Gastrocnemius medialis (tissue), 4 donors: ENCODE measurements around the gene CMAS. TPM values are rescaled to one million over a fixed set of nuclear protein-coding genes. Genes with fewer than 3 reads are reported as not detected.
"Not testable (repeated sequence)": the region's sequence is repeated elsewhere in the genome, so short reads cannot be mapped to it uniquely, and the experiment has no call there.

ENCODE experiments used
- ATAC-seq, 2 donors: fragments of 150-250 bp; one replicate each; pipeline ENCODE4 v1.9.1; 2016
- DNase-seq, 2 donors: peaks; one replicate each; pipeline ENCODE4 v3.0.0-alpha.2; 2019
- H3K27ac ChIP-seq, 4 donors: fragments of 200-600 bp; sonication (generic); 1 replicate in 1 of 4; 2 replicates in 3 of 4; pipeline ENCODE4 v1.5.1; 2016 to 2018; ENCODE audit warnings: mild to moderate bottlenecking in 2 of 4, moderate library complexity in 1 of 4
- H3K27me3 ChIP-seq, 3 donors: fragments of 200-600 bp; sonication (generic) in 2 of 3; 1 replicate in 1 of 3; 2 replicates in 2 of 3; pipeline versions ENCODE4 v1.5.1 to v1.6.0; 2016 to 2019; ENCODE audit warnings: mild to moderate bottlenecking in 1 of 3, moderate library complexity in 1 of 3
- H3K36me3 ChIP-seq, 2 donors: fragments of 200-600 bp; sonication (generic) in 1 of 2; one replicate each; pipeline ENCODE4 v1.5.1; 2017 to 2018
- H3K4me1 ChIP-seq, 2 donors: fragments of 200-600 bp; sonication (generic) in 1 of 2; one replicate each; pipeline ENCODE4 v1.5.1; 2016 to 2017; ENCODE audit warnings: mild to moderate bottlenecking in 2 of 2
- H3K4me3 ChIP-seq, 4 donors: fragments of 200-600 bp; sonication (generic) in 3 of 4; 1 replicate in 1 of 4; 2 replicates in 3 of 4; pipeline ENCODE4 v1.5.1; 2016 to 2019; ENCODE audit warnings: mild to moderate bottlenecking in 2 of 4
- H3K9me3 ChIP-seq, 3 donors: fragments of 200-600 bp; sonication (generic) in 2 of 3; 1 replicate in 1 of 3; 2 replicates in 2 of 3; pipeline ENCODE4 v1.5.1; 2016 to 2019
- CTCF ChIP-seq, 5 experiments: fragments of 450-650 bp in 3 of 5; fragments of 200-600 bp in 2 of 5; sonication (generic) in 2 of 5; IDR thresholded peaks in 4 of 5; conservative IDR thresholded peaks in 1 of 5; 1 replicate in 4 of 5; 2 replicates in 1 of 5; pipeline ENCODE4 v1.5.1; 2016 to 2019; ENCODE audit warnings: antibody characterized with exemption in 5 of 5, mild to moderate bottlenecking in 3 of 5, moderate library complexity in 3 of 5
- POLR2A ChIP-seq, 2 donors: fragments of 450-650 bp; IDR thresholded peaks; one replicate each; pipeline ENCODE4 v1.6.1; 2017; ENCODE audit warnings: antibody characterized with exemption in 2 of 2, mild to moderate bottlenecking in 2 of 2, moderate library complexity in 2 of 2
- in situ Hi-C, 4 donors: fragments of 200-750 bp; cut with MboI; loops; one replicate each; pipeline versions ENCODE4 v1.15.0 to v1.8.0; 2017; ENCODE audit warnings: low sequenced_read_pairs in 4 of 4
- intact Hi-C: fragments of 100-400 bp; cut with DNase I; formaldehyde crosslinking; loops from one replicate; pipeline ENCODE4 v1.15.1; 2023; ENCODE audit warnings: low total_unique reads
- total RNA-seq, 4 donors: library from RNA; depleted of rRNA; stranded (reverse); fragments of >200 nt; gene quantifications; one replicate each; pipeline versions ENCODE4 v1.1.0 to v1.2.3, GENCODE V29; 2016

Gene CMAS
- total RNA-seq, 4 donors from 2014 or later = 28.2 to 33.4 (median 29.8) TPM

GRCh38 chr12:22018860-22019259 lies 27.2 kb upstream of the CMAS start:
- Histone ChIP-seq H3K9me3 (no peaks in the 10 kb centered on the region), H3K27ac (no peak overlapping the region), H3K27me3 (no peaks in the 10 kb centered on the region), H3K4me3 (no peak overlapping the region), H3K4me1 (no peaks in the 10 kb centered on the region), H3K36me3 (no peaks in the 10 kb centered on the region)
- intact Hi-C loops = loop anchor here (2.0 kb wide), 1 partner anchor 320 kb away; no protein-coding TSS in a partner anchor
- in situ Hi-C loops = loop anchor here in 2 of 4 donors (5.0 to 10.0 kb wide), 2 partner anchors 322 to 324 kb away; no protein-coding TSS in a partner anchor
- ATAC-seq (no peak), DNase-seq (no peak)
- no peak for TF ChIP-seq POLR2A (IDR thresholded peaks at IDR 0.05)
- TF ChIP-seq CTCF (IDR thresholded peaks at IDR 0.05 in 4 of 5, conservative IDR thresholded peaks at IDR 0.05 in 1 of 5) = peak; percentile 25 to 64 (median 45)

- intact Hi-C loops, H3K9me3 ChIP-seq, ATAC-seq, H3K4me3 ChIP-seq, DNase-seq, H3K27me3 ChIP-seq, H3K4me1 ChIP-seq, H3K27ac ChIP-seq, H3K36me3 ChIP-seq: not testable (repeated sequence)
- in situ Hi-C loops = loop anchor here in 1 of 4 donors (10.0 kb wide), 1 partner anchor 329 kb away; no protein-coding TSS in a partner anchor
Measured at GRCh38 chr12:22023489-22023888, 22.5 kb upstream of the CMAS start.

GRCh38 chr12:22029491-22029890 lies 16.5 kb upstream of the CMAS start:
- TF ChIP-seq POLR2A (IDR thresholded peaks at IDR 0.05) (no peak), CTCF (IDR thresholded peaks at IDR 0.05 in 4 of 5, conservative IDR thresholded peaks at IDR 0.05 in 1 of 5) (no peak)
- no peaks in the 10 kb centered on the region for H3K36me3 ChIP-seq
- intact Hi-C loops = no loop called here
- H3K9me3 ChIP-seq = no peaks in the 10 kb centered on the region
- no peak overlapping the region for H3K27ac ChIP-seq
- no peak overlapping the region for H3K4me3 ChIP-seq
- in situ Hi-C loops = loop anchor here in 1 of 4 donors (10.0 kb wide), 1 partner anchor 335 kb away; no protein-coding TSS in a partner anchor
- H3K27me3 ChIP-seq = no peaks in the 10 kb centered on the region
- ATAC-seq (no peak), DNase-seq (no peak)
- H3K4me1 ChIP-seq = no peaks in the 10 kb centered on the region

- in situ Hi-C loops (loop anchor here in 1 of 4 donors (10.0 kb wide), 1 partner anchor 335 kb away; no protein-coding TSS in a partner anchor), intact Hi-C loops (no loop called here)
- Histone ChIP-seq H3K36me3 (no peaks in the 10 kb centered on the region), H3K27me3 (no peaks in the 10 kb centered on the region), H3K27ac (no peak overlapping the region), H3K4me1 (no peaks in the 10 kb centered on the region), H3K4me3 (no peak overlapping the region), H3K9me3 (no peaks in the 10 kb centered on the region)
- TF ChIP-seq POLR2A (IDR thresholded peaks at IDR 0.05) (no peak), CTCF (IDR thresholded peaks at IDR 0.05 in 4 of 5, conservative IDR thresholded peaks at IDR 0.05 in 1 of 5) (no peak)
- DNase-seq = no peak
- no peak for ATAC-seq
Measured at GRCh38 chr12:22029991-22030390, 16.0 kb upstream of the CMAS start.

GRCh38 chr12:22032732-22033131 lies 13.3 kb upstream of the CMAS start:
- H3K9me3 ChIP-seq = no peaks in the 10 kb centered on the region
- no peaks in the 10 kb centered on the region for H3K4me1 ChIP-seq
- H3K36me3 ChIP-seq = no peaks in the 10 kb centered on the region
- ATAC-seq (no peak), DNase-seq (no peak)
- no peak overlapping the region for H3K27ac ChIP-seq
- TF ChIP-seq POLR2A (IDR thresholded peaks at IDR 0.05) (no peak), CTCF (IDR thresholded peaks at IDR 0.05 in 4 of 5, conservative IDR thresholded peaks at IDR 0.05 in 1 of 5) (no peak)
- in situ Hi-C loops (no loop called here), intact Hi-C loops (no loop called here)
- no peak overlapping the region for H3K4me3 ChIP-seq
- no peaks in the 10 kb centered on the region for H3K27me3 ChIP-seq
